NCI-H128 (cell line): Measurements from ENCODE around the gene CCDC178.
"Not testable (repeated sequence)": the region's sequence is repeated elsewhere in the genome, so short reads cannot be mapped to it uniquely, and the experiment has no call there.

Experiments
- DNase-seq: peaks from one replicate; lab custom pipeline; 2025; ENCODE audit not compliant: unreplicated experiment; lab: John Stamatoyannopoulos, UW

The CCDC178 gene

GRCh38 chr18:33022370-33022769 lies 418.2 kb downstream of the CCDC178 start:
- no peak for DNase-seq

GRCh38 chr18:33020877-33021276 lies 419.6 kb downstream of the CCDC178 start:
- DNase-seq, result no peak

DNA sequence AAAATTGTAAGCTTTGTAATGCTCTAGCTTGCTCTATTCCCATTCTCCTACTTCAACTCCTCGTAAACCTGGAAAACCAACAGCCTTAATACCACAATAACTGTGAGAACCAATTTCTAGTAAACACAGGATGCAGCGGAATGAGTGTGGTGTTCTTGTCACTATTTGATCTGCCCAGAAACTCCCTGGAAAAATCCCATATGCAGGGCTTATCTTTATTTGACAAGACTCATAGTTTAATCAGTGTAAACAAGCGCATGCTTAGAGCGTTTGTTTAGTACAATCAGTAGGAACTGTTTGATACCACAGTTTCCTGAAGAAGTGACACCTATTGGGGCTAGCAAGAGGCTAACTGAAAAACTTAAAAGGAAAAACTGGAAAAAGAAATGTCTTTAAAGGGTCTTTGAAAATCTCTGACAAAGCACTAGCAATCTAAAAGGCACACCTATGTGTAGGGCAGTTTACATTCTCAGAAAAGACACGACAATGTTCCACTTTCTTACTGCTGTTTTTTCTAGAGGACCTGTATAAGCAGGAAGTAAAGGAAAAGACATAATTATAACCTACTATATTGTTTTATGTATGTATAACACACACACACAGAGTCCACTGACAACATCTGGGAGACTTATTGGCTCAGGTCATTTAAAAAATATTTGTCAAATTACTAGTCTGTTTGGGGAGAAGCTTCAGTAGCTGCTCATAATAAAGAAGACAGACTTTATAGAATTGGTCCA lies 426.3 kb downstream of the CCDC178 start:
- DNase-seq, result no peak

DNA sequence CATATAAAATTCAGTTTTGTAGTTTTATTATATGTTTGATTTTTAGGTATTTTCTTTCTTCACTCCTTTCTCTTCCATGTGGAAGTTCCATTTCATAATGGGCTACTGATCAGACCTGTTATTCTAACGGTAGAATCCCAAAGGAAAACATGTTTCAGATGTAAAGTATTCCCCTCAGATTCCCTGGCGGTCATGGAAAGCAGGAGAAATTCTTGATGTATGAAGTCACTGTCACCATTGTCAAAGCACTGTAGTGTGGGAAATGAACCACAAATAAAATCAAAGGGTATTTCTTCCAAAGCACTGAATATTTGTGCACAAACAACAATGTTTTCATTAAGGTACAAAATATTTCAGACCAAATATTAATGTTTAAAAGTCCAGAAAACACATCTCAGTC lies 430.4 kb downstream of the CCDC178 start:
- no peak for DNase-seq

GRCh38 chr18:32998921-32999320 lies 441.6 kb downstream of the CCDC178 start:
- DNase-seq, result no peak

DNA sequence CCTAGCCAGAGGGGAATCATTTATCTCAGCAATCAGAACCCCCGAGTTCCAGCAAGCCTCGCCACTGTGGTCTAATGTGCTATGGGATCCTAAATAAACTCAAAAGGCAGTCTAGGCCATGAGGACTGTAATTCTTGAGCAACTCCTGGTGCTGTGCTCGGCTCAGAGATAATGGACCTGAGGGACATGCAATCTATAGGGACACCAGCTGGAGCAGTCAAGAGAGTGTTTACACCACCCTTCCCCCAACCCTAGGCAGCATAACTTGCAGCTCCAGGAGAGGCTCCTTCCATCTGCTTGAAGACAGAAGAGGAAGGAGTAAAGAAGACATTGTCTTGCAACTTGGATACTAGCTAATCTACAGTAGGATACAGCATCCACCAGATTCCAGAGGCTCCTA lies 442.2 kb downstream of the CCDC178 start:
- DNase-seq, result no peak

- DNase-seq, result no peak
Measured at GRCh38 chr18:32983721-32984120, 456.8 kb downstream of the CCDC178 start.

DNA sequence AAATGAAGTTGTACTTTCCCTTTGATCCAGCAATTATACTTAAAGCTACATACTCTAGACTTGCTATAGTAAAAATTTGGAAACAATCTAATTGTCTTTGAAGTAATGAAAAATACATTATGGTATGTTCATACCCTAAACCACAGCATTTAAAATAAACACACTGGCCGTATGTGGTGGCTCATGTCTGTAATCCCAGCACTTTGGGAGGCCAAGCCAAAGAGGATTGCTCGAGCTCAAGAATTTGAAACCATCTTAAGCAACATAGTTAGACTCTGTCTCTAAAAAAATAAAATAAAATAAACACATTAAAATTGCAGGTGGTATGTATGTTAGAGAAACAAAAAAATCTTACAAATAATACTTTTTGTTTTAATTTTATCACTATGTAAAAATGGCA lies 459.6 kb downstream of the CCDC178 start:
- no peak for DNase-seq

GRCh38 chr18:32975501-32975900 lies 465.0 kb downstream of the CCDC178 start:
- DNase-seq, result no peak

DNA sequence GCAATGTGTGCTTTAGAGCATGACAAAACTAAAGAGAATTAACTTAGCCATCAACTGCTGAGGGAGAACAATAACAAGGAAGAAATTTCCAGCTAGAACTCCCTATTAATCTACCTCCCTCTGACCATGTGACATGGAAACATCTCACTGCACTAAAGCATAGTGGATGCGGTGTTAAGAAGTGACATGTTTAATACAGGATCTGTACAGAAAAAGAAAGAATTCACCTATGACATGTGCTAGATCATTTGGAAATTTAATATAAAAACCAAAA lies 465.4 kb downstream of the CCDC178 start:
- no peak for DNase-seq

DNA sequence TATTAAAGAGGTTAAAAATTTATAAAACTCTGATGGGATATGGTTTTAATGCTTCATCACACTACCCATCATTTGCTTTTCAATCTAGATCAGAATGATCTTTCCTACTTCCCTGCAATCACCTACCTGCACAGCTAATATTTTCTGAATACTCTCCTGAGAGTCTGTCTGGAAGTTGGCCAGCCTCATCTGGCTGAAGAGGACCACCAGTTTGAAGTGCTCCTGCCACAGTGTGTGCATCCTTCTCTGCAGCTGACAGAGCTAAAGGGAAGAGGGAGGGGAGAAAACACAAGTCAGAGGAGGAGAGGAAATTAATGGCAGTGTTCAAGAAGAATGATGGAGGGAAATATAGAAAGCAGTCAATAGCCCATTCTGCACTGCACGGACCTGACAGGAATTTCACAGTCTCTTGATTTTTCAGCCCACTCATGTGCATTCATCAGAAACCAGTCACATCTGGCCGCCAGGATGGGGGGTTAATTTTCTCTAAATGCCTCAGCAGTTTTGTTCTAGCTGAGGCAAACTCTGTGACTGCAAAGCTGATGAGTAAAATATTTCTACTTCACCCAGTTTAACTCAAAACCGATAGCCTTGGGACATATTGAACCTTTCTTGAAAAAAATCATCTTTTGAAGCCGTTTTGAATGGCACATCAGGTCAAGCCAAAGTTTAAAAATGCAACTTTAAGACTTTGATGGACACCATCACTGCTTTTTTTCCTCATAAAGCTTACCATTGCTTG lies 465.9 kb downstream of the CCDC178 start:
- DNase-seq, result peak; percentile 61

- no peak for DNase-seq
Measured at GRCh38 chr18:32968248-32968647, 472.3 kb downstream of the CCDC178 start.

GRCh38 chr18:32966141-32966540 lies 474.4 kb downstream of the CCDC178 start:
- DNase-seq, result no peak

DNA sequence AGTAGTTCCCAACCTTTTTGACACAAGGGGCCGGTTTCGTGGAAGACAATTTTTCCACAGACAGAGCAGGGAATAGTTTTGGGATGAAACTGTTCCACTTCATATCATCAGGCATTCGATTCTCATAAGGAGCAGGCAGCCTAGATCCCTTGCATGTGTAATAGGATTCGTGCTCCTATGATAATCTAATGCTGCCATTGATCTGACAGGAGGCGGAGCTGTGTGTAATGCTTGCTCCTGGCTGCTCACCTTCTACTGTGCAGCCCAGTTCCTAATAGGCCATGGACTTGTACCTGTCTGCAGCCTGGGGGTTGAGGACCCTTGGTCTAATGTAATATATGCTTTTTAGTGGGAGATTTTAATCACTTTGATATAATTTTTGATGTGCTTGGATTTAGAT lies 479.0 kb downstream of the CCDC178 start:
- no peak for DNase-seq

GRCh38 chr18:32958746-32959145 lies 481.8 kb downstream of the CCDC178 start:
- no peak for DNase-seq

GRCh38 chr18:32956591-32957315 lies 483.8 kb downstream of the CCDC178 start:
- no peak for DNase-seq

GRCh38 chr18:32952318-32952717 lies 488.2 kb downstream of the CCDC178 start:
- not testable (repeated sequence) for DNase-seq

DNA sequence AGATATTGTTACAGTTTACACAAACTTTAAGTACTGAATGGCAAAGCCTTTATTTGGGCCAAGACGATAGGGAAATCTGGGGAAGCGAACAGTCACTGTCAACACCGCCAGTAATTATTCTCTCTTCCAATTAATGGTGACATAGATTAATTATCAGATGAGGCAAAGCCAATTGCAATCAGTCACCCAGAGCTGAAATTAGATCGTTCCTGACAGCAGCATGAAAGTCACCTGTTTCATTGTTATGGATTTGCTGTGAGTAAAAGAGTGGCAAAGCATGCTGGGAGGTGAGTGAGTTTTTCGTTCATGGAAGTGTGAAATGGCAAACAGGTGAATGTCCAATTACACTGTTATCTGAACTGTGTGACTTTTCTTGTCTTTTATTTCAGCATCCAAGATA lies 502.9 kb downstream of the CCDC178 start:
- peak; percentile 53 for DNase-seq

DNA sequence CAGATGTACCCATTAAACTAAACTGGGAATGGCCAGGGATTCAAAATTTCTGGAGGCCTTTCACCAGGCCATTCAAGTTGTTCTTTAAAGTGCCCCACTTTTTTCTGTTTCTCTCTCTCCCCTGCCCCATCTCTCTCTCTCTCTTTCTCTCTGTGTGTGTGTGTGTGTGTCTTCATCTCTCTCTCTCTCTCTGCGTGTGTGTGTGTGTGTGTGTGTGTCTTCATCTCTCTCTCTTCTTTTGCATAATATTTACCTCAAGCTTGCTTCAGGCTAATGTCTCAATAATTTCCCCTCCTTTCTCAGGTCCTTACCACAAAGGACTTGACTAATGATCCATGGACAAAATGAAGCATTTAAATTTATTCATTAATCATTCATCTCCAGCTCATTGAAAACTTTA lies 503.5 kb downstream of the CCDC178 start:
- no peak for DNase-seq

- no peak for DNase-seq
Measured at GRCh38 chr18:32934201-32934600, 506.3 kb downstream of the CCDC178 start.

- no peak for DNase-seq
Measured at GRCh38 chr18:32930695-32931301, 509.7 kb downstream of the CCDC178 start.

- DNase-seq, result no peak
Measured at GRCh38 chr18:32929213-32929612, 511.3 kb downstream of the CCDC178 start.
